CD4-positive, alpha-beta T cell treated with Interleukin-10 for 1 hour (primary cell): ENCODE data around the gene KCNA3.

ENCODE experiments used
- DNase-seq: peaks from one replicate; pipeline ENCODE4 v3.0.0-alpha.2; 2020

The KCNA3 gene

GRCh38 chr1:110637475-110637874, 37.3 kb downstream of the KCNA3 start:
- no peak for DNase-seq

- peak; percentile 50 for DNase-seq
These were observed 38.4 kb downstream of the KCNA3 start for GRCh38 chr1:110636149-110636935.

GRCh38 chr1:110635434-110635833, 39.3 kb downstream of the KCNA3 start:
- no peak for DNase-seq

- DNase-seq, result peak; percentile 80
These were observed 40.1 kb downstream of the KCNA3 start for GRCh38 chr1:110634455-110635311.

- no peak for DNase-seq
These were observed 40.7 kb downstream of the KCNA3 start for GRCh38 chr1:110634086-110634454.

- DNase-seq, result no peak
These were observed 41.1 kb downstream of the KCNA3 start for GRCh38 chr1:110633646-110634030.

GRCh38 chr1:110631836-110632620, 42.7 kb downstream of the KCNA3 start:
- DNase-seq, result no peak

GRCh38 chr1:110630839-110631663, 43.7 kb downstream of the KCNA3 start:
- DNase-seq, result peak; percentile 89

- no peak for DNase-seq
These were observed 46.2 kb downstream of the KCNA3 start for GRCh38 chr1:110628323-110629105.

GRCh38 chr1:110627764-110628163, 47.0 kb downstream of the KCNA3 start:
- DNase-seq, result no peak

GRCh38 chr1:110626889-110627288, 47.9 kb downstream of the KCNA3 start:
- no peak for DNase-seq
